SU-DHL-6 (cell line): Measurements from ENCODE around the gene AHSA1.

Experiments used
- H2AFZ ChIP-seq: fragments of 200-600 bp; sonication (generic); 2 replicates; pipeline ENCODE4 v1.6.1; 2014; ENCODE audit warnings: low read depth, mild to moderate bottlenecking, moderate library complexity, mixed read lengths, antibody characterized with exemption, low read length; ENCODE audit not compliant: severe bottlenecking
- H3F3A ChIP-seq: fragments of 200-600 bp; shearing (Covaris generic); 2 replicates; pipeline ENCODE4 v1.6.0; 2016; ENCODE audit warnings: antibody characterized with exemption, mild to moderate bottlenecking; ENCODE audit not compliant: insufficient read depth
- H3K27ac ChIP-seq: fragments of 200-600 bp; sonication (generic); 2 replicates; pipeline ENCODE4 v1.5.1; 2016; ENCODE audit warnings: low read depth, mild to moderate bottlenecking, low read length, moderate library complexity, mixed read lengths
- H3K27me3 ChIP-seq: fragments of 200-600 bp; sonication (generic), shearing (Covaris generic); 2 replicates; pipeline ENCODE4 v1.6.0; 2014; ENCODE audit warnings: mild to moderate bottlenecking, low read length
- H3K36me3 ChIP-seq: fragments of 200-600 bp; sonication (generic); 2 replicates; pipeline ENCODE4 v1.6.1; 2014; ENCODE audit warnings: mild to moderate bottlenecking, low read length, mixed read lengths
- H3K4me2 ChIP-seq: fragments of 300-600, 200-600 bp; shearing (Covaris generic), sonication (generic); 2 replicates; pipeline ENCODE4 v1.6.0; 2014; ENCODE audit warnings: low read length, low read depth, mild to moderate bottlenecking; ENCODE audit not compliant: poor library complexity, severe bottlenecking
- H3K4me3 ChIP-seq: fragments of 200-600 bp; sonication (generic); 2 replicates; pipeline ENCODE4 v1.5.1; 2014; ENCODE audit warnings: antibody characterized with exemption, low read length, mild to moderate bottlenecking, mixed read lengths; ENCODE audit not compliant: insufficient read depth, poor library complexity, severe bottlenecking
- H3K79me2 ChIP-seq: fragments of 200-600 bp; sonication (generic); 2 replicates; pipeline ENCODE4 v1.6.1; 2014; ENCODE audit warnings: mild to moderate bottlenecking, low read length, moderate library complexity; ENCODE audit not compliant: insufficient read depth
- H3K9ac ChIP-seq: fragments of 200-600 bp; sonication (generic); 2 replicates; pipeline ENCODE4 v1.7.0; 2014; ENCODE audit warnings: mild to moderate bottlenecking, low read length
- H3K9me2 ChIP-seq: fragments of 200-600 bp; sonication (generic); replicated peaks from 2 replicates; pipeline ENCODE4 v1.6.1; 2014; ENCODE audit warnings: low read length; ENCODE audit not compliant: insufficient read depth
- H3K9me3 ChIP-seq: fragments of 200-600 bp; sonication (generic); 2 replicates; pipeline ENCODE4 v1.6.1; 2014; ENCODE audit warnings: low read length, mixed read lengths; ENCODE audit not compliant: insufficient read depth
- H4K20me1 ChIP-seq: fragments of 200-600 bp; sonication (generic); 2 replicates; pipeline ENCODE4 v1.6.1; 2014; ENCODE audit warnings: low read depth, mild to moderate bottlenecking, antibody characterized with exemption, low read length, moderate library complexity, mixed read lengths
- CTCF ChIP-seq: fragments of 200-600 bp; sonication (generic); IDR thresholded peaks from one replicate; pipeline ENCODE4 v1.5.1; 2017; ENCODE audit warnings: antibody characterized with exemption, mild to moderate bottlenecking, low read length, moderate library complexity; ENCODE audit not compliant: insufficient read depth, poor library complexity, severe bottlenecking
- EZH2phosphoT487 ChIP-seq: fragments of 200-600 bp; sonication (generic), shearing (Covaris generic); conservative IDR thresholded peaks from 2 replicates; pipeline ENCODE4 v1.6.1; 2018; ENCODE audit warnings: mild to moderate bottlenecking, antibody characterized with exemption, low read length, moderate library complexity, mixed read lengths

AHSA1 gene

GRCh38 chr14:77498984-77499527, 41.2 kb downstream of the AHSA1 start:
- H3K9me3 ChIP-seq = no peaks in the 10 kb centered on the region
- peak overlapping the region; percentile 64 for H3K4me2 ChIP-seq
- TF ChIP-seq CTCF (no peak), EZH2phosphoT487 (no peak)
- peak overlapping the region; percentile 47 for H3K9ac ChIP-seq
- no peaks in the 10 kb centered on the region for H3K27me3 ChIP-seq
- H3K4me3 ChIP-seq = peak overlapping the region; percentile 54
- H4K20me1 ChIP-seq = no peaks in the 10 kb centered on the region
- no peaks in the 10 kb centered on the region for H3K9me2 ChIP-seq
- no peaks in the 10 kb centered on the region for H3K79me2 ChIP-seq
- no peaks in the 10 kb centered on the region for H3K36me3 ChIP-seq
- H3K27ac ChIP-seq = no peak overlapping the region
- peak overlapping the region; percentile 64 for H2AFZ ChIP-seq
- H3F3A ChIP-seq = peaks cover 8% of the 10 kb centered on the region; the same call in 1 of the 2 replicates

DNA sequence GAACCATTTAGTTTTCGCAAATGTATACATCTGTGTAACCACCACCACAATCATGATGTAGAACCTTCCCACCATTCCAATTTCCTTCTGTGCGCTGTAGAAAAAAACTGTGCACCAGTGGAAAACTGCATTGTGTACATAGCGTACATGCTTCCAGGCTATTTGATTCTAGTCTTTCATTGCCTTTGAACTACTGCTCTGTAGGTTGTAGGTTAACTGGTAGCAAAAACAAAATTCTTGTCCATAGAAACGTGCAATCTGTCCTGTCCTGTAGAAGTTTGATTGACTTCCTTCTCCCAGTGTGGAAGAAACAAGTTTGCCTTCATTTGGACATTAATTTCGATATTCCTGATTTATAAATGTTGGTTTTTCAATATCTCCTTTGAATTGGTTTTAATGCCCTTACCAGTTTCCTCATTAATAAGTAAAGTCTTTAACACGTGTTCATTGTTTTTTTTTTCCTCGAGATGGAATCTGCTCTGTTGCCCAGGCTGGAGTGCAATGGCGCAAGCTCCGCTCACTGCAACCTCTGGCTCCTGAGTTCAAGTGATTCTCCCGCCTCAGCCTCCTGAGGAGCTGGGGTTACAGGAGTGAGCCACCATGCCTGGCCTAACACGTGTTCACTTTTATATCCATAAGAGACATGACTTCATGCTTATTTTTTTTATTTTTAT, 44.4 kb downstream of the AHSA1 start:
- H3K27me3 ChIP-seq = no peaks in the 10 kb centered on the region
- H3K9ac ChIP-seq = no peak overlapping the region
- H3F3A ChIP-seq = peaks cover 8% of the 10 kb centered on the region; the same call in 1 of the 2 replicates
- H3K4me3 ChIP-seq = no peak overlapping the region
- no peaks in the 10 kb centered on the region for H3K79me2 ChIP-seq
- no peak overlapping the region for H3K4me2 ChIP-seq
- H3K36me3 ChIP-seq = no peaks in the 10 kb centered on the region
- no peak for TF ChIP-seq CTCF
- no peak for TF ChIP-seq EZH2phosphoT487
- no peaks in the 10 kb centered on the region for H3K9me2 ChIP-seq
- H2AFZ ChIP-seq = no peak overlapping the region
- no peaks in the 10 kb centered on the region for H3K9me3 ChIP-seq
- H4K20me1 ChIP-seq = no peaks in the 10 kb centered on the region
- H3K27ac ChIP-seq = no peak overlapping the region

GRCh38 chr14:77503138-77503537, 45.2 kb downstream of the AHSA1 start:
- no peak overlapping the region for H3K4me3 ChIP-seq
- no peaks in the 10 kb centered on the region for H3K9me3 ChIP-seq
- H3K27ac ChIP-seq = no peak overlapping the region
- H3K27me3 ChIP-seq = no peaks in the 10 kb centered on the region
- H3K9me2 ChIP-seq = no peaks in the 10 kb centered on the region
- no peaks in the 10 kb centered on the region for H3K79me2 ChIP-seq
- no peak overlapping the region for H3K4me2 ChIP-seq
- H4K20me1 ChIP-seq = no peaks in the 10 kb centered on the region
- no peaks in the 10 kb centered on the region for H3K36me3 ChIP-seq
- TF ChIP-seq CTCF (no peak), EZH2phosphoT487 (no peak)
- no peak overlapping the region for H2AFZ ChIP-seq
- no peak overlapping the region for H3K9ac ChIP-seq
- peaks cover 8% of the 10 kb centered on the region; the same call in 1 of the 2 replicates for H3F3A ChIP-seq
